Stimulated activated CD4-positive, alpha-beta T cell treated with anti-CD3 and anti-CD28 coated beads, Interleukin-1b, Interleukin-23, amount 100 ng/mL, for 24 hours (primary cell): ENCODE measurements around the gene PTPRQ.
"Not testable (repeated sequence)": the region's sequence is repeated elsewhere in the genome, so short reads cannot be mapped to it uniquely, and the experiment has no call there.

Experiments used
- DNase-seq, 4 experiments: peaks; one replicate each; pipeline ENCODE4 v3.0.0-alpha.2; 2020; ENCODE audit warnings: low read depth in 4 of 4, low spot score in 1 of 4

PTPRQ gene

DNA sequence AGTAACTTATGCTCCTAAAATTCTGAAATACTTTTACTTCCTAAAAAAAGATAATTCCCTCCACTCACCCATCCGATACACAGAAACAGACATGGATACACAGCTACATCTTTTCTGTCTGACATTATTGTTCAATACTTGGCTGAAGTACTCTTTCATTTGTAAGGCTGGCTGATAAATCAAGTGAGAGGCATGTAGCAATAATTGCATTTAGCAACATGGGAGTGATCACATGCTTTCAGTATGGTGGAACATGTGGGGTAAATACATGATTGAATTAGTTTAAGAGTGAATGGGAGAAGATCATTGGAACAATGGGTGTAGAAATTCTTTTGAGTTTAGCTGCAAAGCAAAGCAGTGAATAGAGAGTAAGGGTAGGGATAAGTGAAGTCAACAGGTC, 25.6 kb downstream of the PTPRQ start:
- DNase-seq = no peak

- DNase-seq = no peak
Measured at GRCh38 chr12:80470403-80470802, 26.4 kb downstream of the PTPRQ start.

DNA sequence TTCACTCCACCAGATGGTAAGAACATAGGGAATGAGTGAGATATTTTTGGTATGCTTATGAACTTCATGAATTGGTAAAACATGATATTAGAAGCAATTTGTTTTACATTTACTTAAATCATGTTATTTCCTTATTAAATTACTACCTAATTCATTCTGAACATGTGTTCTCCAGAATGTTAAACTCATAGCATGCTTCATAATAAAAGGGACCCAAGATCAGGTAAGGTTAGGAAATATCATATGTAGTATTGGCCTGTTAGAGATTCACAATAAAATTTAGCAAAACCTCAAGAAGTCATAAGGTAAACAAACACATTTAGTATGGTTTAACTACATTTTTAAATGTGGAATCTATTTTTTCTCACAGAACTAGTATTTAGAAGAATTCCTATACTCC, 28.2 kb downstream of the PTPRQ start:
- DNase-seq = no peak

- DNase-seq = no peak
Measured at GRCh38 chr12:80472911-80473500, 29.0 kb downstream of the PTPRQ start.

GRCh38 chr12:80477521-80478145, 33.6 kb downstream of the PTPRQ start:
- DNase-seq = not testable (repeated sequence)

DNA sequence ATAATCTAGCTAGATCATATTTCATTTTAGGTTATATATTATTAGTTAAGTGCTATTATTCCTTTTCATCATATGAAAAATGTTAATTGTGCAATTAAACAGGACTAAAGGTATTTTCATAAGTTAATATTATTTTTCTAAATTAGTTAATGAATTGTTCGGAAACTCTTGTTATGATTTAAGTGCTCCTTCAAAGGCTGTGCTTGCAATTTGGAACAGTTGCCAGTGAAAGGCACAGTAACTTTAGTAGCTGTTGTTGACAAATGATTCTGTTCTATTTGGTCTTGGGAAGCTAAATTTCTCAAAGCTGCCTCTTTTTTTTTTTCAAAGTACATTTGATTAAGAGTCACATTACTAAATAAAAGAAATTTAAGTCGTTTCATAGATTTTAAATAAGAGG, 40.7 kb downstream of the PTPRQ start:
- DNase-seq = no peak

DNA sequence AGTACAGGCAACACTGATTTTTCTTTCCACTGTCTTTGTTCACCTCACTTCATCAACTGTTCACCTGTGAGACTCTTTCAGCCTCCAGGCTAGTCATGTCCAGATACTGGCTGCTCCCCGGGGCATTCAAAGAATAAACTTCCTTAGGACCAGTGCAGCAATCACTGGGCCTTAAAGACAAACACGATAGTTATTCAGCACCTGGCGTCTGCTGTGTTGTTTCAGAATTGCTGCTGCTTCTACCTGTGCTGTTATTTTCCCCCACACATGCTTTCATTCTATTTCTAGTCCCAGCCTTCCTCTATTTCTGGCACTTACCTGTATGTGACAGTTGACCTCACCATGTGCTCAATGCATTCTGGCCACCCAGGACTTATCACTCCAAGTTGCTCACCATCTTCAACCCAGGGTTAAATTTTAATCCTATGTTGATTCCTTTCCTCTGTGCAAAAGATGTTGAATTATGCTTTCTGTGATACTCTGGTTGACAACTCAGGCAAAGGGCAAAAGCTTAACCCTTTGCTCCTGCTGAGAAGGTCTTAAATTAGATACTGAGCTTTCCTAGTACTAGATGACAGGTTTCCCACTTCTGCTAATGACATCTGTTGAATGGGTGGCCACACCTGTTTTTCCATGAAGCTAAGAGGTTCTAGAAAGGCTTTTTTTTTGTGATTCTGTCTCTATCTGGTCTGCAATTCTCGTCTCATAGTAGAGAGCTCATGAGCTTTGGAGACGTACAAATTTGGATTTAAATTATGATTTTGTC, 41.4 kb downstream of the PTPRQ start:
- no peak for DNase-seq

DNA sequence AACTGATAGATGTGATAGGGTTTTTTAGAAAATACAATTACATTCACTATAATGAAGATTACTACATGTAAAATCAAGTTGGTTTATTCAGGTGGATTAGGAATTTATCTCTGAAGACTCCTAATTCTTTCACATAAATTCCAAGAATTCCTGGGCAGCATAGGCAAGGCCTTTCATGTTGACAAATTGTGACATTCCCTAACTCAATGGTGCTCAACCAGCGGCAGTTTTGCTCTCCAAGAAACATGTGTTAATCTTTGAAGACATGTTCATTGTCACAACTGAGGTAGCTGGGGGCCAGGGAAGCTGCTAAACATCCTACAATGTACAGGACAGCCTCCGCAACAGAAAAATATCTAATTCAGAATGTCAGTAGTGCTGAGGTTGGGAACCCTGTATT, 46.3 kb downstream of the PTPRQ start:
- no peak for DNase-seq

DNA sequence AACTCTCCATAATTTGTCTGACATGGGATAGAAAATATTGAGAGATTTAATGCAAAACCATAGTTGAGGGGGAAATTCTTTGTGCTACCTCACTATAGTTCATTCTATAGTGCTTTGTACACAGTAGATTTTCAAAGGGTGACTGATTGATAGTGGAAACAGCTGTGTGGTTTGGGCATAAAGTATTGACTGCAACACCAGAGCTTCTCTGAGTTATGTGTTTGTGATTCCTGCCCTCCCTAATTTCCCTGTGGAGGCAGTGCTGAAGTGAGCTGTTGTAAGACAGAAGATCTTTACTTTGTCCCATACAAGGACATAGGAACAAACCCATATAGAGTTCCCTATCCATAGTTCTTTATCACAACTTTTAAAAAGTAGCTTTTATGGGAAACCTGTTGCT, 47.1 kb downstream of the PTPRQ start:
- no peak for DNase-seq

- DNase-seq = no peak
Measured at GRCh38 chr12:80493466-80493865, 49.4 kb downstream of the PTPRQ start.

DNA sequence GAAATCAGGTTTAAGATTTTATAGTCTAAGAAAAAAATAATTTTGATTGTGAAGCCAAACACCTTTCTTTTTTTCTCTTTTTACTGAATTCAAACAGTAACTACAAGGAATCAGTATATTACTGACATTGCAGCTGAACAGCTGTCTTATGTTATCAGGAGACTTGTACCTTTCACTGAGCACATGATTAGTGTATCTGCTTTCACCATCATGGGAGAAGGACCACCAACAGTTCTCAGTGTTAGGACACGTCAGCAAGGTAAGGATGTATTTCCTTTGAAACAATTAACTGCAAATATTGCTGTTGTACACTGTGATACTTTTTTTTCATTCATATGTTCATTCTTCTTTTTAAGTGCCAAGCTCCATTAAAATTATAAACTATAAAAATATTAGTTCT, 50.8 kb downstream of the PTPRQ start:
- no peak for DNase-seq

DNA sequence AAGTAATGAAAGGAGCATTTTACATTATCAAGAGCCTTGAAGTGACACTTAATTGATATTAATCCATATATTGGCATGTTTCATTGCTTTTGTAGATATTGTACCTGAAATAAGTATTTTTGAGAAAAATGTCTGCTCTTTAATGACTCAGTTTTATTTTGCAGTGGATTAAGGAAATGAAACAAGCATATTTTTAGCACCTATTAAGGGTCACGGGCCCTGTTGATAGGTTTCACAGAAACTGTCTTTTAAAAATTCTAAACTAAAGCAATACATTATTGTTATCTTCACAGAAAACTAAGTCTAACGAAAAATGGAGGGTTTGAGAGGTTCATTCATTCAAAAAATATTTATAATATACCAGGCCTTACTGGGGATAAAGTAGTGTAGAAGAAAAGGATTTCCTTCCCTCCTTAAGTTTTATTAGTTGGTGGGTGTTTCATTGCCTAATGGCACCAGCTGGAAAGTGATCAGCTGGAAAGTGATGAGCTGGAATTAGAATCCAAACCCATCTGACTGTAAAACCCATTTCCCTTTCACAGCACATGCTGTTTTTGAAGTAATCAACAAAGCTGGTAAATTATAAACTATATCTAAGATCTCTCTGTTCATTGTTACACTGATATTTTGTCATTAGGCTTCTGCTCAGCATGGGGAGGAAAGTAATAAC, 54.2 kb downstream of the PTPRQ start:
- DNase-seq = no peak

DNA sequence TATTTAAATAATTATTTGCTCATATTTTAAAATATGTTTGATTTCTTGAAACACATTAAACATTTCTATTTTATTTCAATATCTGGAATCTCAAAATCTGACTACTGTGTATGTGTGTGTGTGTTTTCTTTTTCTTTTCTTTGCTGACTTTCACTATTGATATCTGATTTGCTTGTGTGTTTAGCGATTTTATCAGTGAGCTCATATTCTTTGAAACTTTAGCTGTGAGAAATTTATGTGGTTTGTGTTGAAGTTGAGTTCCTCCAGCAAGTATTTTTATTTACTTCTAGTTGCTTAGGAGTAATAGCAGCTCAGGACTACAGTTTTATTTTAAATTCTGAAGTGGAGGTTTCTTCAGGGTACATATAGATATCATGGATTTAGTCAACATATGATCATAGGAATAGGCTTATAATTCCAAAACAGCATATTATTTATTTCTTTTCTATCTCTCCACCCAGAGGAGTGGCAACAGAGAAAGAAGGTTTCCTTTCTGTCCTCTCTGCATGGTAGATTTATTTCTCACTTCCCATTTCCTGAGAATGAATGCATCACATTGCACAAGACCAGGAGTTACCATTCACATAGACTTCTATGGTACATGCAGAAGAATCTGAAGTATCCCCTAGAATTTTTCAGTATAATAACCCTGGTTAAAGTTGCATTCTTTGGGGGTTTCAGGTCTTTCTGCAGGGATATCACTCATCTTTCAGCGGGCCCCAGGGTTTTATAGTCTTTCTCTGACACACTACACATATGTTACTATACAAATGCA, 60.5 kb downstream of the PTPRQ start:
- no peak for DNase-seq

DNA sequence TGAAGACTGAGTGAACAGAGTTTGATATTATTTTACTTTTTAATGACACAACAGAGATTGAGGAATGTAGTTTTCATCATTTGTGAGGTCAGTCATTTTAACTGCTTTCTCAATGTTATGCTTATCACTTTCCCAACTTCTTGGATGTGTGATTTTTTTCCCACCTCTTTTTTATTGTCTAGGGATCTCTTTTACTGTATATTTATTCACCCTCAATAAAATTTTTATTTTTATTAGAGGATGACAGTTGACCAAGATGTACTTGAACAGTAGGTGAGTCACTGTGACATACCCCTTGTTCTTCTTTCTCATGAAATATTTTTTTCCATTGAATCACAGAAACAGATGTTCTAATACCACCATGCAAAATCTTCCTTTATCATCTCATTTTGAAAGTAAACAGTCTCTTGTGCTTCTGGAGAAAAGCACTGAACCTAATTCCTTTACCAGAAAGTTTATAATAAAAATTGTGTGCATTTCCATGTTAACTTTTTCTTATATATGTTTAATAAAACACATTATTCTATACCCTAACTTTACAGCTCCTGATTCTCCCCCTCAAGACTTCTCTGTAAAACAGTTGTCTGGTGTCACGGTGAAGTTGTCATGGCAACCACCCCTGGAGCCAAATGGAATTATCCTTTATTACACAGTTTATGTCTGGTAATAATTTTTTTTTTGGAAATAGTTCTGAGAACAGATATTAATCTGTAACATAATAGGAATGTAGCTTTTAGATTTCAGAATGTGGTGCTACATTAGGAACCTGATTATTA, 65.9 kb downstream of the PTPRQ start:
- DNase-seq = no peak

DNA sequence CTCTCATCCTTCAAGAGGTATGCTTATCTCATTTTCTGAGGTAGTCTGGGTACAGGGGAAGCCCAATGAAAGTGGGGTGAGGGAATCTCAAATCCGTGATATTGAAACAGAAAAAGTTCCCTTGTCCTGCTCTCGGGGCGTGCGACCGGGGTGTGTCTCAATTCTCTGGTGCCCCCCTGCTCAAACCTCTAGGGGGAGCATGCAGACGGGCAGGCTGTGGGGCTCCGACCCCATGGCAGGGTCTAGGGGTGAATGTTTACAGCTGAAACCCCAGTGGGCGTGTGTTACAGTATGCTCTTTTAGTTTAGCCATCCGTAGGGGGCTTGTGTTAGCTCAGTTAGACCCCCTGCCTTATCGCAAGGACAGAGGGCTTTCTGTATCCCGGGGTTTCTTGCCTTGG, 68.7 kb downstream of the PTPRQ start:
- no peak for DNase-seq

DNA sequence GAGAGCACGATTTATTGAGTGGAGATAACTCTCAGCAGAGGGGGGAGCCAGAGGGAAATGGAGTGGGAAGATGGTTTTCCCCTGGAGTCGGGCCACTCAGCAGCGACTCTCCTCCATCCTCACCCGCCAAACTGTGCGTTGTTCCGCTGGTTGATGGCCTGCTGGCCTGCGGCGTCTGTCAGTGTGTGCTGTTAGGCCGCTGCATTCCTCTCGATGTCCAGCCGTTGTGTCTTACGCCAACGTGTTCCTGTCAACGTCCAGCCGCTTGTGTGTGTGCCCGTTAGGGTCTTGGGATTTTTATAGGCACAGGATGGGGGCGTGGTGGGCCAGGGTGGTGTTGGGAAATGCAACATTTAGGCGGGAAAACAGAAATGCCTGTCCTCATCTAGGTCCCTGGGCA, 69.2 kb downstream of the PTPRQ start:
- DNase-seq = no peak

DNA sequence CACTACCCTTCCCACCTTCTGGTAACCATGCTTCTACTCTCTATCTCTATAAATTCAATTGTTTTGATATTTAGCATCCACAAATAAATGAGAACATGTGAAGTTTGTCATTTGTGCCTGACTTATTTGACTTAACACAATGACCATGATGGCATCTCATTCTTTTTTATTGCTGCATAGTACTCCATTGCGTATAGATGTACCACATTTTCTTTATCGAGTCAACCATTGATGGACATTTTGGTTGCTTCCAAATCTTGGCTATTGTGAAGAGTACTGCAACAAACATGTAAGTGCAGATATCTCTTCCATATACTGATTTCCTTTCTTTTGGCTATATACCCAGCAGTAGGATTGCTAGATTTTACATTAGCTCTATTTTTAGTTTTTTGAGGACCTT, 73.6 kb downstream of the PTPRQ start:
- DNase-seq = no peak

DNA sequence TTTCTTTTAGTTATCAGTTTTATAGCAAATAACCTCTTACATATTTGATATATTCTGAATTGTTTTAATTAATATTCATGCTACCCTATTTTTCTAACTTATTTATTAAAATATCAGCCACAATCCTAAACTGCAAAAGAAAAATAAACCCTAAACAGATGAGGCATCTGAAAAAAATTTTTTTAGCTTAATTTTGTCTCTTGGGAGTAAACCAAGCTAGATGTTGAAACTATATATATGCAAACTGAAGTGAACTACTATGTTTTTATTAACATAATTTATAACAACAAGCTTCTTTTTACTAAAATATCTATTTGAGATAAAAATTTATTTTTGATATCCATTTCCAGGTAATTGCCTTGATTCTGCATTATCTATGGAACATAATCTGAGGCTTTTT, 87.6 kb downstream of the PTPRQ start:
- DNase-seq = no peak

DNA sequence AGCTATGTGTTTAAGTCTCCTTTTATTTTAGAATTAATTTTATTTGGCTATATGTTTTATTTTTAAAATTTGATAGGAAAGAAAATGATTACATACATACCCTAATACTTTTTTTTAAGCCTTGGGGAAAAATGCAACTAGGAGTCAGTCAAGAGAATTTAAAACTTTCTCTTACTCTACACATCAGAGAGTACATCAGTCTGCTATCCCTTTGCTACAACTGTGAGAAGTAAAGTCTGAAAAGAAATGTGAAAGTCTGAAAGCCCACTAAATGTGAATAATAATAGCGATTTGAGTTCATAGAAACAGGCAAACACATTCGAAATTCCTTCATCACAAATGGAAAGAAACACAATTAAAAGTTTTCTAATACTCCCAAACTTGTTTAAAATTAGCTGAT, 95.0 kb downstream of the PTPRQ start:
- DNase-seq = no peak

DNA sequence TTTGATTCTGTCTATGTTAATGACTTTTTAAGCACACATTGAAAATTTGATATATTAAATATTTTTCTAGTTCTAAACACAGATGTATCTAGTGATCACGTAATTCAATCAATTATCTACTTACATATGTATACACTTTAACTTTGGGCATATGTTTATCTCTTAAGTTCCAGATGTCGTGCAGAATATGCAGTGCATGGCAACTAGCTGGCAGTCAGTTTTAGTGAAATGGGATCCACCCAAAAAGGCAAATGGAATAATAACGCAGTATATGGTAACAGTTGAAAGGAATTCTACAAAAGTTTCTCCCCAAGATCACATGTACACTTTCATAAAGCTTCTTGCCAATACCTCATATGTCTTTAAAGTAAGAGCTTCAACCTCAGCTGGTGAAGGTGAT, 105.3 kb downstream of the PTPRQ start:
- DNase-seq = no peak

DNA sequence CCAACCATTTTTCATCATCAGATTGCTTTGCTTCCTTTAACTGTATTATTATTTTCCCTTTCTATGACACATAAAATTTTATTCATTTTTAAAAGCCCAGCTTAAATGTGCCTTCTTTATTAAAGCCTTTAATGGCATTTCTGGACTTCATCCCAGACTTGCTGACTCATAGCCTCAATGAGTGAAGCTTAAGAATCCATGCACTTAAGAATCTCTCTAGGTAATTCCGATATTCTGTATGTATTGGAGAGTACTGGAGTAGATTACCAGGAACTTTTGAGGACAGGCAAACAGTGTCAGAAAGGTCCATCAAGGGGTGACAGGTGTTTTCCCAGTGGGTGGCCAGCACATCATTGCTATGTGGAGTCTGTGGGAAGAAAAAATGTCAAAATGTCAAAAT, 107.9 kb downstream of the PTPRQ start:
- no peak for DNase-seq
